Hepatocyte (in vitro differentiated cells): Measurements from ENCODE around the gene IQCF2. TPM values are rescaled to one million over a fixed set of nuclear protein-coding genes. Genes with fewer than 3 reads are reported as not detected.

ENCODE experiments used
- DNase-seq: peaks from one replicate; pipeline ENCODE4 v3.0.0-alpha.2; 2016; ENCODE audit warnings: low spot score
- H2AFZ ChIP-seq: fragments of 200-600 bp; sonication (generic); 2 replicates; pipeline ENCODE4 v1.6.0; 2016; ENCODE audit warnings: antibody characterized with exemption, mild to moderate bottlenecking
- H3K27ac ChIP-seq: fragments of 200-600 bp; sonication (generic); 2 replicates; pipeline ENCODE4 v1.5.1; 2016; ENCODE audit warnings: mild to moderate bottlenecking
- H3K27me3 ChIP-seq: fragments of 200-600 bp; sonication (generic); 2 replicates; pipeline ENCODE4 v1.6.1; 2016
- H3K36me3 ChIP-seq: fragments of 200-600 bp; sonication (generic); replicated peaks from 2 replicates; pipeline ENCODE4 v1.5.1; 2016; ENCODE audit warnings: low read depth; ENCODE audit not compliant: insufficient read depth
- H3K4me1 ChIP-seq: fragments of 200-600 bp; sonication (generic); 2 replicates; pipeline ENCODE4 v1.5.1; 2016; ENCODE audit warnings: mild to moderate bottlenecking, moderate library complexity; ENCODE audit not compliant: insufficient read depth
- H3K4me2 ChIP-seq: fragments of 200-600 bp; sonication (generic); 2 replicates; pipeline ENCODE4 v1.6.0; 2016
- H3K4me3 ChIP-seq: fragments of 200-600 bp; sonication (generic); 2 replicates; pipeline ENCODE4 v1.5.1; 2016; ENCODE audit warnings: mild to moderate bottlenecking
- H3K79me2 ChIP-seq: fragments of 200-600 bp; sonication (generic); 2 replicates; pipeline ENCODE4 v1.6.0; 2017; ENCODE audit warnings: mild to moderate bottlenecking
- H3K9me2 ChIP-seq: fragments of 200-600 bp; sonication (generic); replicated peaks from 2 replicates; pipeline ENCODE4 v1.6.0; 2017; ENCODE audit warnings: mild to moderate bottlenecking; ENCODE audit not compliant: insufficient read depth
- H3K9me3 ChIP-seq: fragments of 200-600 bp; sonication (generic); 2 replicates; pipeline ENCODE4 v1.5.1; 2016; ENCODE audit warnings: low read depth, mild to moderate bottlenecking
- H4K20me1 ChIP-seq: fragments of 200-600 bp; sonication (generic); 2 replicates; pipeline ENCODE4 v1.6.0; 2016; ENCODE audit warnings: mild to moderate bottlenecking; ENCODE audit not compliant: insufficient read depth, poor library complexity, severe bottlenecking
- EZH2 ChIP-seq: fragments of 200-600 bp; sonication (generic); IDR thresholded peaks from 2 replicates; pipeline ENCODE4 v1.6.1; 2016; ENCODE audit warnings: antibody characterized with exemption, mild to moderate bottlenecking, borderline replicate concordance
- EZH2phosphoT487 ChIP-seq: fragments of 200-600 bp; sonication (generic); IDR thresholded peaks from one replicate; pipeline ENCODE4 v1.6.1; 2018; ENCODE audit warnings: antibody characterized with exemption, mild to moderate bottlenecking, low read depth, moderate library complexity; ENCODE audit not compliant: unreplicated experiment, severe bottlenecking
- WGBS: methylation state at CpG from one replicate; pipeline ENCODE4 v1.1.6; 2016; ENCODE audit warnings: low lambda C conversion rate; ENCODE audit errors: missing lambda C conversion rate; 5-methylcytosine and 5-hydroxymethylcytosine counted together
- polyA plus RNA-seq: library from polyadenylated mRNA; unstranded; fragments of >200 nt; fragmentation: Nextera tagmentation; extraction: Ambion mirVana; gene quantifications from 2 replicates; pipeline ENCODE4 v1.2.1, GENCODE V29; 2016
- total RNA-seq: library from RNA; depleted of rRNA; stranded (reverse); fragments of >200 nt; gene quantifications from 2 replicates; pipeline ENCODE4 v1.2.3, GENCODE V29; 2014
- TF ChIP-seq, protein P1 (sequence below): fragments of 200-600 bp; sonication (generic); IDR thresholded peaks from 2 replicates; pipeline ENCODE4 v1.5.1; 2016; ENCODE audit warnings: antibody characterized with exemption, mild to moderate bottlenecking; ENCODE audit not compliant: poor library complexity

IQCF2 gene
- total and polyA plus RNA-seq, 2 experiments from 2014 or later = not detected

DNA sequence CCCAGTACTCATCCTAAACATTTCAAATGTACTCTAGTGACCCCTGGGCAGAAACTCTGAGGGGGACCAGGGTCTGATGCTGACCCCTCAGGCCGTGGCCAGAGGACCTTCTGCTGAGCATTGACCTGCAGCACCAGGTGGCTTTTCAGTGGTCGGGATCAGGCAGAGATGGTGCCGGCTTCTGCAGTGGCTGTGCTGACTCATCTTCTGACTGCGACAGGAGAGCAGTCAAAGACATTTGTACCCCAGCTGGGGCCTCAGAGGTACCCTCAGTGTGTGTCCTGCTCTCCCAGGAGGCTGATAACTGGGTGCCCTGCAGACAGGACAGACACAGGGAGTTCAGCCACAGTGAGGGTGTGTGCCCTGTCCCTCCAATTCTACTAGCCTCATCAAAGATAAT is 45.8 kb upstream of the IQCF2 start:
- H3K27ac ChIP-seq = no peak overlapping the region
- TF ChIP-seq EZH2 (no peak), EZH2phosphoT487 (no peak)
- TF ChIP-seq, protein P1, sequence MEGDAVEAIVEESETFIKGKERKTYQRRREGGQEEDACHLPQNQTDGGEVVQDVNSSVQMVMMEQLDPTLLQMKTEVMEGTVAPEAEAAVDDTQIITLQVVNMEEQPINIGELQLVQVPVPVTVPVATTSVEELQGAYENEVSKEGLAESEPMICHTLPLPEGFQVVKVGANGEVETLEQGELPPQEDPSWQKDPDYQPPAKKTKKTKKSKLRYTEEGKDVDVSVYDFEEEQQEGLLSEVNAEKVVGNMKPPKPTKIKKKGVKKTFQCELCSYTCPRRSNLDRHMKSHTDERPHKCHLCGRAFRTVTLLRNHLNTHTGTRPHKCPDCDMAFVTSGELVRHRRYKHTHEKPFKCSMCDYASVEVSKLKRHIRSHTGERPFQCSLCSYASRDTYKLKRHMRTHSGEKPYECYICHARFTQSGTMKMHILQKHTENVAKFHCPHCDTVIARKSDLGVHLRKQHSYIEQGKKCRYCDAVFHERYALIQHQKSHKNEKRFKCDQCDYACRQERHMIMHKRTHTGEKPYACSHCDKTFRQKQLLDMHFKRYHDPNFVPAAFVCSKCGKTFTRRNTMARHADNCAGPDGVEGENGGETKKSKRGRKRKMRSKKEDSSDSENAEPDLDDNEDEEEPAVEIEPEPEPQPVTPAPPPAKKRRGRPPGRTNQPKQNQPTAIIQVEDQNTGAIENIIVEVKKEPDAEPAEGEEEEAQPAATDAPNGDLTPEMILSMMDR = no peak
- H2AFZ ChIP-seq = no peak overlapping the region
- H3K4me2 ChIP-seq = no peak overlapping the region
- no peaks in the 10 kb centered on the region for H3K4me1 ChIP-seq
- whole genome bisulfite sequencing = 66% methylated on average over 4 of the region's 4 CpGs
- no peak overlapping the region for H3K4me3 ChIP-seq
- no peaks in the 10 kb centered on the region for H4K20me1 ChIP-seq
- H3K9me3 ChIP-seq = no peaks in the 10 kb centered on the region
- no peaks in the 10 kb centered on the region for H3K9me2 ChIP-seq
- no peaks in the 10 kb centered on the region for H3K79me2 ChIP-seq
- H3K27me3 ChIP-seq = no peaks in the 10 kb centered on the region
- DNase-seq = no peak
- no peaks in the 10 kb centered on the region for H3K36me3 ChIP-seq

DNA sequence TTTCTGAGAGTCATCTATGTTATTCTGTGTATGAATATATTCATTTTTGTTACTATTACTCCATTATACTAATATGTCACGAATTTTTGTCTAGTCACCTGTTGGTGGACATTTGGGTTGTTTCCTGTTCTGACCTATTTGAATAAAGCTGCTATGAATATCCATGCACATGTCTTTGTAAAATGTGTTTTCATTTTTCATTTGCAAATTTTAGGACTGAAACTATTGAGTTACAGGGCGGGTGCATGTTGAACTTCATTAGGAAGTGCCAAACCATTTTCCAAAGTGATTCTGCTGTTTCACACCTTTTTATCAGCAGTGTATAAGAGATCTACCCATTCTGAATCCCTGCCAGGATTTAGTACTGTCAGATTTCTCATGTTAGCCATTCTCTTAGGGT is 44.7 kb upstream of the IQCF2 start:
- WGBS = 83% methylated on average over 2 of the region's 2 CpGs

DNA sequence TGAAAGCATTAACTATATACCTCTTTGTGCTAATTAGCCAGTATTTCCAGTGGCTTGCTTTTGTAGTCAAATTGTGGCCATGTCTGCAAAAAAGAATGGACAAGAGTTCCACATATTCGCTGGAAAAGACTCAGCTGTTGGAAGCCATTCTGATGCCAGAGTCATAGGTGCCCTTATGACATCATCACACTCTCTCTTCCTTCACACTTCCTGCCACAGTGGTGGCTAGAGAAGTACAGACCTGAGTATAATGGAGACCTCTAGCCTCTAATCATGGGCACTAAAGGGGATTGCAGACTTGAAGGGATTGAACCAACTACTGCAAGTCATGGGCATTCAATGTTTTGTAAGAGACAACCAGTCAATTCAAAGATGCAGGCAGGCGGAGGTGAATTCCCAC is 44.0 kb upstream of the IQCF2 start:
- H3K4me1 ChIP-seq = no peaks in the 10 kb centered on the region
- no peaks in the 10 kb centered on the region for H4K20me1 ChIP-seq
- H3K79me2 ChIP-seq = no peaks in the 10 kb centered on the region
- H2AFZ ChIP-seq = no peak overlapping the region
- H3K4me3 ChIP-seq = no peak overlapping the region
- no peak overlapping the region for H3K4me2 ChIP-seq
- H3K36me3 ChIP-seq = no peaks in the 10 kb centered on the region
- H3K9me3 ChIP-seq = no peaks in the 10 kb centered on the region
- no peak for DNase-seq
- no peaks in the 10 kb centered on the region for H3K27me3 ChIP-seq
- H3K9me2 ChIP-seq = no peaks in the 10 kb centered on the region
- WGBS = 83% methylated on average over 2 of the region's 2 CpGs
- no peak for TF ChIP-seq EZH2
- TF ChIP-seq, protein P1 = no peak
- no peak for TF ChIP-seq EZH2phosphoT487
- no peak overlapping the region for H3K27ac ChIP-seq

More for the DNA sequence above, 44.7 kb upstream of the IQCF2 start:
- H3K4me3 ChIP-seq = no peak overlapping the region
- H3K27ac ChIP-seq = no peak overlapping the region
- H3K36me3 ChIP-seq = no peaks in the 10 kb centered on the region
- no peaks in the 10 kb centered on the region for H3K9me2 ChIP-seq
- no peaks in the 10 kb centered on the region for H3K27me3 ChIP-seq
- no peaks in the 10 kb centered on the region for H3K79me2 ChIP-seq
- no peak for DNase-seq
- no peak for TF ChIP-seq EZH2
- TF ChIP-seq, protein P1 = no peak
- TF ChIP-seq EZH2phosphoT487 = no peak
- H3K9me3 ChIP-seq = no peaks in the 10 kb centered on the region
- no peak overlapping the region for H3K4me2 ChIP-seq
- no peak overlapping the region for H2AFZ ChIP-seq
- H3K4me1 ChIP-seq = no peaks in the 10 kb centered on the region
- H4K20me1 ChIP-seq = no peaks in the 10 kb centered on the region

DNA sequence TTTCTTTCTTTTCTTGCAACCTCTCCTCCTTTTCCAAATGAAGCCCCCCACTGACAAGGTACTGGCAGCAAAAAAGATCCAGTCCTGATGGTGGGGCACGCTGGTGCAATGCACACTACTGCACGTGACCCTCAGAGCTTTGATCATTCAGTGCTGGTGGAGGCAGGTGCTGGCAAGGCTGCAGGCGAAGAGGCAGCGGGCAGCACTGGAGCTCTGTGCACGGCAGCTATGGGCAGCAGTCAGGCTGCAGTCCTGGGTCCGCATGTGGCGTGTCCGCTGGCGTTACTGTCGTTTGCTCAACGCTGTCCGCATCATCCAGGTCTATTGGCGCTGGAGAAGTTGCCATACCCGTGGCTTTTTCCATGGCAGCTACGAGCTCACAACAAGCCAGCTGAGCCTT is 42.3 kb upstream of the IQCF2 start:
- no peaks in the 10 kb centered on the region for H3K79me2 ChIP-seq
- TF ChIP-seq EZH2phosphoT487 (no peak), EZH2 (no peak)
- TF ChIP-seq, protein P1 = no peak
- WGBS = 94% methylated on average over 15 of the region's 15 CpGs
- no peaks in the 10 kb centered on the region for H3K36me3 ChIP-seq
- H3K9me3 ChIP-seq = no peaks in the 10 kb centered on the region
- no peak for DNase-seq
- H3K9me2 ChIP-seq = no peaks in the 10 kb centered on the region
- H3K4me2 ChIP-seq = no peak overlapping the region
- no peaks in the 10 kb centered on the region for H3K4me1 ChIP-seq
- no peak overlapping the region for H3K27ac ChIP-seq
- H3K4me3 ChIP-seq = no peak overlapping the region
- H4K20me1 ChIP-seq = no peaks in the 10 kb centered on the region
- no peaks in the 10 kb centered on the region for H3K27me3 ChIP-seq
- no peak overlapping the region for H2AFZ ChIP-seq
